ENCODE results near the gene VGF.
A peak's percentile ranks its signal among the peaks of the same experiment; 100 is the strongest.
"Not testable (repeated sequence)": the region's sequence is repeated elsewhere in the genome, so short reads cannot be mapped to it uniquely, and the experiment has no call there.

Gene VGF

DNA sequence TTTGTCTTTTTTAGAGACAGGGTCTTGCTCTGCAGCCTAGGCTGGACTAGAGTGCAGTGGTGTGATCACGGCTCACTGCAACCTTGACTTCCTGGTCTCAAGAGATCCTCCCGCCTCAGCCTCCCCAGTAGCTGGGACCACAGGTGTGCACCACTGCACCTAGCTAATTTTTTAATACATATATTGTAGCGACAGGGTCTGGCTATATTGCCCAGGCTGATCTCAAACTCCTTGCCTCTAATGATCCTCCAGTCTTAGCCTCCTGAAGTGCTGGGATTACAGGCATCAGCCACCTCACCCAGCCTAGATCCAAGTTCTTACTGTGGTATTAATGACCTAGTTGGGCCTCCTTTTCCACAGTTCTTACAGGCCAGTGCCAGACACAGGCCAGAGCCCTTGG lies 50.2 kb downstream of the VGF start:
- POLR2A ChIA-PET, result no interaction called here
- Histone ChIP-seq H3K4me1 (ENCODE audit: control insufficient read depth, insufficient read depth, low read length) (no peaks in the 10 kb centered on the region), H3K9me3 (ENCODE audit: control insufficient read depth, insufficient read depth, low read depth, low read length) (no peaks in the 10 kb centered on the region), H3K27ac (ENCODE audit: extremely low read depth, low read depth, low read length) (no peak overlapping the region), H3K4me3 (ENCODE audit: low read depth, low read length) (no peak overlapping the region), H3K36me3 (ENCODE audit: control insufficient read depth in 2 of 2, insufficient read depth in 1 of 2, low read length in 2 of 2) (no peaks in the 10 kb centered on the region)
- CTCF ChIA-PET, result no interaction called here
- TF ChIP-seq ZNF677 (tag by site-specific recombination; IDR thresholded peaks at IDR 0.05), result no peak
- 0 out of 2 replicates have a peak, but pooled peaks have one; percentile 39 for TF ChIP-seq ZNF121 (tag by site-specific recombination; IDR thresholded peaks at IDR 0.05)
- TF ChIP-seq ZNF341 (tag by site-specific recombination; IDR thresholded peaks at IDR 0.05; ENCODE audit: low read depth), result no peak

DNA sequence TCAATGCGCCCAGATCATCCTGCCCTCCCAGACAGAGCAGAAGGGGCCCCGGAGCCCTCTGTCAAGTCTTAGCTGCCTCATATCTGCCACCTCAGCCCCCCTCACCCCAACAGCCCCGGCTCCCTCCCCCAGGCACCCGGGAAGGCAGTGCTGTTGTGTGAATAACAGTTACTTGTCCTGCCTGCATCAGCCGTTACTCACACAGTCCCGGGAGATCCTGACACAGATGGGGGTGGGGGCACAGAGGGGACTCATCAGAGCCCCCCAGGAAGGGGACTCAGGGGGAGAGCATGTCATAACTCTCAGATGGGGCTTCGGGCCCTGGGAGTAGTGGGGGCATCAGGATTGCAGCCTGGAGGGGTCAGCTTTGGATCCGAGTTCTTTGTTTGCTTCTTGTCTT lies 50.9 kb downstream of the VGF start:
- ChIA-PET CTCF (interaction anchor here (0.6 kb wide), 1 partner anchor 1314 kb away, joined by 5 read pairs; no protein-coding TSS in a partner anchor), POLR2A (no interaction called here)
- TF ChIP-seq ZNF585B (tag by site-specific recombination; IDR thresholded peaks at IDR 0.05) (no peak), ZNF776 (tag by site-specific recombination; IDR thresholded peaks at IDR 0.05; ENCODE audit: borderline replicate concordance) (no peak), KLF8 (tag by site-specific recombination; IDR thresholded peaks at IDR 0.05) (no peak), ZNF239 (tag by site-specific recombination; IDR thresholded peaks at IDR 0.05) (no peak), ZNF426 (tag by site-specific recombination; IDR thresholded peaks at IDR 0.05) (no peak), ZNF555 (tag by site-specific recombination; conservative IDR thresholded peaks at IDR 0.05) (no peak), ZNF202 (tag by site-specific recombination; IDR thresholded peaks at IDR 0.05; ENCODE audit: borderline replicate concordance) (no peak), GLI4 (tag by site-specific recombination; IDR thresholded peaks at IDR 0.05) (no peak), KLF1 (tag by site-specific recombination; IDR thresholded peaks at IDR 0.05) (no peak), ZNF138 (tag by site-specific recombination; IDR thresholded peaks at IDR 0.05; ENCODE audit: borderline replicate concordance) (no peak)
- no peaks in the 10 kb centered on the region for H3K4me1 ChIP-seq (ENCODE audit: control insufficient read depth, insufficient read depth, low read length)
- H3K9me3 ChIP-seq (ENCODE audit: control insufficient read depth, insufficient read depth, low read depth, low read length), result no peaks in the 10 kb centered on the region
- H3K4me3 ChIP-seq (ENCODE audit: low read depth, low read length), result no peak overlapping the region
- H3K27ac ChIP-seq (ENCODE audit: extremely low read depth, low read depth, low read length), result no peak overlapping the region
- H3K36me3 ChIP-seq (ENCODE audit: control insufficient read depth in 2 of 2, insufficient read depth in 1 of 2, low read length in 2 of 2), result no peaks in the 10 kb centered on the region

DNA sequence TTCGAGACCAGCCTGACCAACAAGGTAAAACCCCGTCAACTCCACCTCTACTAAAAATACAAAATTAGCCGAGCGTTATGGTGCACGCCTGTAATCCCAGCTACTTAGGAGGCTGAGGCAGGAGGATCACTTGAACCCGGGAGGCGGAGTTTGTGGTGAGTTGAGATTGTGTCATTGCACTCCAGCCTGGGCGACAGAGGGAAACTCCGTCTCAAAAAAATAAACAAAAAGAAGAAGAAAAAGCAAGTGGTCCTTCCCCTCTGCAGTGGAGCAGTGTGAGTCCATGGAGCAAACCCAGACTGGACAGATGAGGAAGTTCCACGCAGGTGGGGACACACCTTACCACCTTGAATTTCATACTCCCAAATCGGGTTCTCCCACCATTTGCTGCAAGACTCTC lies 51.5 kb downstream of the VGF start:
- no peaks in the 10 kb centered on the region for H3K9me3 ChIP-seq (ENCODE audit: control insufficient read depth, insufficient read depth, low read depth, low read length)
- POLR2A ChIA-PET, result no interaction called here
- TF ChIP-seq ZNF555 (tag by site-specific recombination; conservative IDR thresholded peaks at IDR 0.05) (no peak), ZNF23 (tag by site-specific recombination; IDR thresholded peaks at IDR 0.05; ENCODE audit: borderline replicate concordance) (no peak), ZNF610 (tag by site-specific recombination; IDR thresholded peaks at IDR 0.05; ENCODE audit: borderline replicate concordance) (no peak), ZNF157 (tag by site-specific recombination; IDR thresholded peaks at IDR 0.05) (no peak), ZNF501 (tag by site-specific recombination; IDR thresholded peaks at IDR 0.05) (no peak), ZNF174 (tag by site-specific recombination; IDR thresholded peaks at IDR 0.05) (no peak)
- TF ChIP-seq, protein P1, sequence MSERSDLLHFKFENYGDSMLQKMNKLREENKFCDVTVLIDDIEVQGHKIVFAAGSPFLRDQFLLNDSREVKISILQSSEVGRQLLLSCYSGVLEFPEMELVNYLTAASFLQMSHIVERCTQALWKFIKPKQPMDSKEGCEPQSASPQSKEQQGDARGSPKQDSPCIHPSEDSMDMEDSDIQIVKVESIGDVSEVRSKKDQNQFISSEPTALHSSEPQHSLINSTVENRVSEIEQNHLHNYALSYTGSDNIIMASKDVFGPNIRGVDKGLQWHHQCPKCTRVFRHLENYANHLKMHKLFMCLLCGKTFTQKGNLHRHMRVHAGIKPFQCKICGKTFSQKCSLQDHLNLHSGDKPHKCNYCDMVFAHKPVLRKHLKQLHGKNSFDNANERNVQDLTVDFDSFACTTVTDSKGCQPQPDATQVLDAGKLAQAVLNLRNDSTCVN (tag by site-specific recombination; optimal IDR thresholded peaks at IDR 0.05), result no peak
- H3K4me3 ChIP-seq (ENCODE audit: low read depth, low read length), result no peak overlapping the region
- CTCF ChIA-PET, result interaction anchor here (1.4 kb wide), 1 partner anchor 9 kb away, joined by 3 read pairs; no protein-coding TSS in a partner anchor
- no peaks in the 10 kb centered on the region for H3K4me1 ChIP-seq (ENCODE audit: control insufficient read depth, insufficient read depth, low read length)
- no peak overlapping the region for H3K27ac ChIP-seq (ENCODE audit: extremely low read depth, low read depth, low read length)
- H3K36me3 ChIP-seq (ENCODE audit: control insufficient read depth in 2 of 2, insufficient read depth in 1 of 2, low read length in 2 of 2), result no peaks in the 10 kb centered on the region

DNA sequence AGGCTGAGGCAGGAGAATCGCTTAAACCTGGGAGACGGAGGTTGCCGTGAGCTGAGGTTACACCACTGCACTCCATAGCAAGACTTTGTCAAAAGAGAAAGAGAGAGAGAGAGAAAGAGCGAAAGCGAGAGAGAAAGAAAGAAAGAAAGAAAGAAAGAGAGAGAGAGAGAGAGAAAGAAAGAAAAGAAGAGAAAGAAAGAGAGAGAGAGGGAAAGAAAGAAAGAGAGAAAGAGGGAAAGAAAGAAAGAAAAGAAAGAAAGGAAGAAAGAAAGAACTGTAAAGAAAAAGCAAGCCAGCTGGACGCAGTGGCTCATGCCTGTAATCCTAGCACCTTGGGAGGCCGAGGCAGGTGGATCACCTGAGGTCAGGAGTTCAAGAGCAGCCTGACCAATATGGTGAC lies 52.2 kb downstream of the VGF start:
- POLR2A ChIA-PET, result interaction anchor here (1.6 kb wide), 1 partner anchor 11 kb away, joined by 9 read pairs; no protein-coding TSS in a partner anchor
- not testable (repeated sequence) for H3K4me3 ChIP-seq (ENCODE audit: low read depth, low read length); H3K9me3 ChIP-seq (ENCODE audit: control insufficient read depth, insufficient read depth, low read depth, low read length); H3K4me1 ChIP-seq (ENCODE audit: control insufficient read depth, insufficient read depth, low read length); H3K27ac ChIP-seq (ENCODE audit: extremely low read depth, low read depth, low read length); H3K36me3 ChIP-seq (ENCODE audit: control insufficient read depth in 2 of 2, insufficient read depth in 1 of 2, low read length in 2 of 2)
- CTCF ChIA-PET, result interaction anchor here (1.4 kb wide), 1 partner anchor 10 kb away, joined by 3 read pairs; no protein-coding TSS in a partner anchor
- TF ChIP-seq ZNF596 (tag by site-specific recombination; IDR thresholded peaks at IDR 0.05) (0 out of 2 replicates have a peak, but pooled peaks have one; percentile 4), PRDM1 (tag by site-specific recombination; IDR thresholded peaks at IDR 0.05) (peak; percentile 60), ZNF366 (tag by site-specific recombination; conservative IDR thresholded peaks at IDR 0.05) (peak; percentile 84)

Data from HEK293 (cell line).